SU-DHL-6 (cell line): ENCODE results near the gene PSPN.

Experiments used
- EZH2phosphoT487 ChIP-seq: fragments of 200-600 bp; sonication (generic), shearing (Covaris generic); conservative IDR thresholded peaks from 2 replicates; pipeline ENCODE4 v1.6.1; 2018; ENCODE audit warnings: mild to moderate bottlenecking, antibody characterized with exemption, low read length, moderate library complexity, mixed read lengths
- TF ChIP-seq, protein P1 (sequence below): fragments of 200-600 bp; sonication (generic); IDR thresholded peaks from one replicate; pipeline ENCODE4 v1.5.1; 2017; ENCODE audit warnings: antibody characterized with exemption, mild to moderate bottlenecking, low read length, moderate library complexity; ENCODE audit not compliant: insufficient read depth, poor library complexity, severe bottlenecking

DNA sequence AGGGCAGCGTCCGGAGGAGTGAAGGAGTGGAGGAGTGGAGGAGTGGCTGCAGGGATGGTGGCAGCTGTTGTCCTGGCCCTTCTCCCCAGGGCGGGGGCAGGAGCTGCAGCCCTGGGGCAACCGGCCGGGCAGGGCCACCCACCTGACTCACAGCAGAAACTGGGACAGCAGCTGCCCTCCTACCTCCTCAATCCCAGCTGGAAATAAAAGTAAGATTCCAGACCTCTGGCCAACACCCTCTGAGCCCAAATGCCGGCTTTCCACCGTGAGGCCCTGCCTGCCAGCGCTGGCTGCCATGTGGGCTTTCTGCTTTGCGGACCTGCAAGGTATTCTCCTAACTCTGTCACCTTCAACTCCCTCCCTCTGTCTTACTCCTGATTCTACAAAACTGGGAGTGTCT, 17.7 kb downstream of the PSPN start:
- TF ChIP-seq, protein P1, sequence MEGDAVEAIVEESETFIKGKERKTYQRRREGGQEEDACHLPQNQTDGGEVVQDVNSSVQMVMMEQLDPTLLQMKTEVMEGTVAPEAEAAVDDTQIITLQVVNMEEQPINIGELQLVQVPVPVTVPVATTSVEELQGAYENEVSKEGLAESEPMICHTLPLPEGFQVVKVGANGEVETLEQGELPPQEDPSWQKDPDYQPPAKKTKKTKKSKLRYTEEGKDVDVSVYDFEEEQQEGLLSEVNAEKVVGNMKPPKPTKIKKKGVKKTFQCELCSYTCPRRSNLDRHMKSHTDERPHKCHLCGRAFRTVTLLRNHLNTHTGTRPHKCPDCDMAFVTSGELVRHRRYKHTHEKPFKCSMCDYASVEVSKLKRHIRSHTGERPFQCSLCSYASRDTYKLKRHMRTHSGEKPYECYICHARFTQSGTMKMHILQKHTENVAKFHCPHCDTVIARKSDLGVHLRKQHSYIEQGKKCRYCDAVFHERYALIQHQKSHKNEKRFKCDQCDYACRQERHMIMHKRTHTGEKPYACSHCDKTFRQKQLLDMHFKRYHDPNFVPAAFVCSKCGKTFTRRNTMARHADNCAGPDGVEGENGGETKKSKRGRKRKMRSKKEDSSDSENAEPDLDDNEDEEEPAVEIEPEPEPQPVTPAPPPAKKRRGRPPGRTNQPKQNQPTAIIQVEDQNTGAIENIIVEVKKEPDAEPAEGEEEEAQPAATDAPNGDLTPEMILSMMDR, result no peak
- TF ChIP-seq EZH2phosphoT487, result no peak
